ENCODE data around the gene ADAMTS8.

Gene ADAMTS8

DNA sequence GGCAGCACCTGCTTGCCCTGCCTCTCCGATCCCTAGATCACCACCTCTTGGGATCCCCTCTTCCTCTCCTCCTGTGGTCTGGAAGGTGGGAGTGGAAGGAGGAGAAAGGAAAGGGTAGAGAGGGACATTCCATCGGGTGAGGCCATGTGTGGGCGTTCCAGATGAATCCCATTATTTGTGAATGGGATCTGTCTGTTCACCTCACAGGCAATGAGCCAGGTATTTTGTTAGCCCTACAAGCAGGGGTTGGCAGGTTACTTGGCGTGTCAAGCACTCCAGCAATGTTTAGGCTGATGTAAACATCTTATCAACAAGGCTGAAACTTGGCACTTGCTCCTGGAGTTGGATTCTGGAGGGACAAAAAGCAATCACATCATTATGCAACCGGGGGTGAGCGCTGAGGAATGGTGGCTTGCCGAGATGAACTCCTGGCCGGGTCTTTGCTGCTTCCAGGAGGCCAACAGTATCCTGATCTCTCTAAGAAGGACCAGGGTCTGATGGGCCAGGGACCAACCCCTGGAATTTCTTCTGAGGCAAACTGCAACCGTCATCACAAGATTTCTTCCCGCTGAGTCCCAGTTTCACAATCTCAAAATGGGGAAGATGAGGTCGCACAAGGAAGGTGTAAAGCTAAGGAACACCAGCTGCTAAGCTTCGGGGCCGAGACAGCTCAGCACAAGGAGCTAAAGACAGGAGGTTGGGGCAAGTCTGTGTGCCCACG is 7.8 kb downstream of the ADAMTS8 start:
- DNase-seq (ENCODE audit: low read depth, low spot score): no peak

DNA sequence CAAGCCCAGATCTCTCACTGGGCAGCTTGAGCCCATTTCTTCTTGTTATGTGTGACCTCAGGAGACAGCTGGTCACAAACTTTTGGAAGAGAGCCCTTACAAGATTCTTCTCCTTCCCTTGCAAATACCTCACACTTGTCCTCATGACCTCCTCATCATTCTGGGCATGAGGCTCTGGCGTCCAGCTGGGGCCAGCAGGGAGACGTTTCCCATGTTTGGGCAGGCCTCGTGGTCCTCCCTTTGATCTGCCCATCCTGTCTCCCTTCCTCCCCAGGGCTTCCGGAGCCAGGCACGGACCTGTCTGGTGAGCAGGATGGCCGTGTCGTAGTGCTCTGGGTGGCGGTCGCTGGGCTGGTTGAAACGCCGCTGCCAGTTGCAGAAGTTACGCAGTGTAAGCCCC is 9.7 kb downstream of the ADAMTS8 start:
- DNase-seq (ENCODE audit: low read depth, low spot score): no peak

DNA sequence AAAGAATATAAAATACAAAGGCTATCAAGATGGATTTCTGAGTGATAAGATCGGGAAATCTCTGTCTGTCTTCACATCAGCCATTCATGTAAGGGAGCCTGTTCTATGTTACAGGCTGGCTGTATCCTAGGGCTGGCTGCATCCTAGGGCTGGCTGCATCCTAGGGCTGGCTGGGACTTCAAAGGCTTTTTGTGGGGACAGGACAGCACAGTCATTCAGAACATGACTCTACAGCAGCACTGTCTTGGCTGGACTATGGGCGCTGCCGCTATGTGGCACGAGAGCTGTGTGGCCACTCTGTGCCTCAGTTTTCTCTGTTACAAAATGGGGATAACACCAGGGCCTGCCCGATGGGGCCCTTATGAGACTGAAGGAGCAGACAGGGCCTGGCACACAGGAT is 10.2 kb downstream of the ADAMTS8 start:
- DNase-seq (ENCODE audit: low read depth, low spot score): no peak

DNA sequence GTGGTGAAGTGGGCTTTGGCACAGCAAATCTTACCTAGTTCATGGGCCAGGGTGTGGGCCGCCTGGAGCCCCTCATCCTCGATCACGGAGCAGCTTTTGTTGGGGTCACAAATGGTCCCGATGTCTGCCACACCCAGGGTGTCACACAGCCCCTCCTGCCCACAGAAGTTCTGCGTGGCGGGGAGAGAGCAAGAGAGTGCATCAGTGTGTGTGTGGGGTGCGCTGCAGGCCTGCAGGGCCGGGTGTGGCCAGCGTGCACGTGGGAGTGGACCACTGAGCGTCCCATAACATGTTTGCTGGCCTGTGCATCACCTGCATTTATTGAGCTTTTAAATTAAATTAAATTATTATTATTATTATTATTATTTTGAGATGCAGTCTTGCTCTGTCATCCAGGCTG is 11.5 kb downstream of the ADAMTS8 start:
- no peak for DNase-seq (ENCODE audit: low read depth, low spot score)

DNA sequence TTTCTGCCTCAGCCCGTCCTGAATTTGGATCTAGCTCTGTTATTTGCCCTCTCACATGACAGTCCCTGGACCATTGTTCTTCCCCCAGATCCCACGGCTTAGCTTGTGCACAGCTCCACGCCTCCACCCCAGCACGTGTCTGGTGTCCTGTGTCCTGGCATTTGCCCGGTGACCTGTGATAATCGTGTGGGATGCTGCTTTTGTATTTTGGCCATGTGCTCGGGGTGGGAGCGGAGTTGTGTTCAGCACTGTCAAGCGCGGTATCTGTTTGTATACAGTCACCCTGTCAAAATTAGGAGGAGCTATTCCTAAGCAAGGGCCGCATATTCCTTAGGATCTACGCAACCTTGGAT is 11.9 kb downstream of the ADAMTS8 start:
- no peak for DNase-seq (ENCODE audit: low read depth, low spot score)

DNA sequence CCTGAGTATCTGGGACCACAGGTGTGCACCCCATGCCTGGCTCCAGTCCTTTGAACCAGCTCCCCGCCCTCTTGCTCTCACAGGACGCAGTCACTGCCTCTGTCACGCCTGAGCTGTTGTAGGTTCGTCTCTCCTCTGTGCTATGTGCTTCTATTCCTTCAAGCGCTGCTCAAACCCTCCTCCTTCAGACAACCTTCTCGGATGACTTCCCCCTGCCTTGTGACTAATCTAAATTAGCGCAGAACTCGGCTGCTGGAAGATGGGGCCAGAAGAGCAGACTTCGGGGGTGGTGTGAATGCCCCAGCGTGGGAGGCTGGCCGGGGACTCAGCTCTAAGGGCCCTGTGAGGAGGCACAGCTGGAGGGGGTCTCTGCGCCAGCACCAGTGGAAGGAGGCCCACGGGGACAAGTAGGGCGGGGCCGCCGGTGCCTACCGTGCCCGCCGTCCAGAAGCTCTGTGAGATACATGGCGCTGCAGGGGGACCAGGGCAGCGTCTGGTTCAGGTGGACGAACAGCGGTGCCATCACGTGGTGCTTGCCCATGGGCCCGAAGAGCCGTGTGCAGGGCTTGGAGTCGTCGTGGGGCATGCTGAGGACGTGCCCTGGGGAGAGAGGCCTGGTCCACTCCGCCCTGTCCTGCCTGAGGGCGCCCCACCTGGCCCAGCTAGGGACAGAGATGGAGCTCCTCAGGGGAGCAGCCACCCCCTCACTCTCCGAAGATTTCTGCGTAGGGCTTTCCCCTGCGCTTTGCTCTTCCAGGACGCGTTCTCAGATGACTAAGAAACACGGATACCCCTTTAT is 12.5 kb downstream of the ADAMTS8 start:
- DNase-seq (ENCODE audit: low read depth, low spot score): no peak

DNA sequence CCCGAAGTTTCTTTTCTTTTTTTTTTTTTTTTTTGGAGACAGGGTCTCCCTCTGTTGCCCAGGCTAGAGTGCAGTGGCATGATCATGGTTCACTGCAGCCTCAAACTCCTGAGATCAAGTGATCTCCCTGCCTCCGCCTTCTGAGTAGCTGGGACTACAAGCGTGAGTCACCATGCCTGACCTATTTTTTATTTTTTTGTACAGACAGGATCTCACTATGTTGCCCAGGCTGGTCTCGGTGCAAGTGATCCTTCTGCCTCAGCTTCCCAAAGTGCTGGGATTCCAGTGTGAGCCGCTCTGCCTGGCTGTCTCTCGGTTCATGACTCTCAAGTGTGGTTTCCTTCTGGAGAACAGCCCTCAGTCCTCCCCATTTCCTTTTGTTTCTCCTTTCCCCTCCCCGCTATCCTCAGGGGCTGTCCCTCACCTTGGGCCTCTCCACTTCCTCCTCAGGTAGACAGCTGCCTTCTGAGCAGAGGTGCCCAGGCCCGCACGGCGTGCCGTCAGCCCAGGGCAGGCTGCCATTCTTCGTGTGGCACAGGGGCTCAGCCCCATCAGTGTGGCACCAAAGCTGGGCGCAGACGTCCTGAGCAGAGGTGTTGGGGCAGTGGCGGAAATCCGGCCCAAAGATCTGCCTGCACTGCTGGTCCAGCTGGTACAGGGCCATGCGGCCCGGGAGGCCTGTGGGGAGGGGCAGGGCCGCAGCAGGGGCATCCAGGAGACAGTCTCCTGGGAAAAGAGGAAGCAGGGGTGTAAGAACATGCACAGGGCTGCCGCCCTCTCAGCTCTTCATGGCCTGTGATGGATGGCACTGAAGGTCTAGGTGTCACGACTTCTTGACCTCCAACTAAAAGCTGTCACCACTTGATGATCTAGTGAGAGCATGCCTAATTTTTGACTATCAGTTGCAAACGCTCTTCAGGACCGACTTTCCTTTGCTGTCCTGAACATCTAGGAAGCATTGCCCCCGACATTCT is 14.0 kb downstream of the ADAMTS8 start:
- no peak for DNase-seq (ENCODE audit: low read depth, low spot score)

DNA sequence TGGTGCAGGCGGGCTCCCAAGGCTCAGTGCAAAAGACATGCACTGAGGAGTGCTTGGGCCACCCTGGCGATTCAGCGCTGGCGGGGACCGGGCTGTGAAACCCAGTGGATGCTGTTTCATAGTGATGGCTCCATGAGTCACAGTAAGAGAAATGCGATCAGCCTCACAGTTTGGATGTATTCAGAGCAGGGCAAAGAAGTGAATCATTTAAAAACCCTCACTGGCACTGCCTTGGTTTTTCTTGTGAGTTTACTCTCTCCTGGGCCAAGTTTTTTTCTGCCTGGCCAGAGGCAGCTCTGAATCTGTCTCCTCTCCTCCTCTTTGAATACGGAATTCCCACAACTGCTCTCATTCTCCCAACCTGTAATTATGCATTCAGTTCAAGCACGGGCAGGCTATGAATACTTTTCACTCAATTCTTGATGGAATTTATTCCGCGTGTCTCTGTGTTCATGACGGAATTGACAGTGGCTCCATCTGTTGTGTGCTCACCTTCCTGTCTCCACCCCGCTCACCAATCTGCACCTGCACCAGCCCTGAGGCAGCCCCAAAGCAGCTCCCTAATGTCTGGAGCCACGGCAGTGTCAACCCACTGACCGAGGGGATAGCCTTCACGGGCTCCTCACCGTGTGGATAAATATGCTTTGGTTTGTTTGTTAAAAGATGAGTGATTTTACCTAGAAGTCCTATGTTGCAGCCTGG is 14.9 kb downstream of the ADAMTS8 start:
- no peak for DNase-seq (ENCODE audit: low read depth, low spot score)

DNA sequence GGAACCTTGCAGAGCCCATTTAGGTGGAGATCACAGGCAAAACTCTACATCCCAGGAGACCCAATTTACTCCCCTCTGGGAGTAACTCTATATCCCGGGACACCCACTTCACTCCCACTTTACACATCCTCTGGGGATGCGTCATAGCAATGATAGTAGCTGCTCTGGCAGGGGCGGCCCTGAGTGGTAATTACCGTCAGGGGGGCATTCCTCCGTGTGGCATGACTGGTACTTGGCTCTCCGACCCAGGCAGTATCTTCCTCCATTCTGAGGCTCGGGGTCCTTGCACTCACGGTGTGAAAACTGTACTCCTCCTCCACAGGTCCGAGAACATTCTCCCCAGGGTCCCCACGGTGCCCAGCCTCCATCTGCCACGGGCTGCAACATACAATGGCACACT is 17.2 kb downstream of the ADAMTS8 start:
- no peak for DNase-seq (ENCODE audit: low read depth, low spot score)

DNA sequence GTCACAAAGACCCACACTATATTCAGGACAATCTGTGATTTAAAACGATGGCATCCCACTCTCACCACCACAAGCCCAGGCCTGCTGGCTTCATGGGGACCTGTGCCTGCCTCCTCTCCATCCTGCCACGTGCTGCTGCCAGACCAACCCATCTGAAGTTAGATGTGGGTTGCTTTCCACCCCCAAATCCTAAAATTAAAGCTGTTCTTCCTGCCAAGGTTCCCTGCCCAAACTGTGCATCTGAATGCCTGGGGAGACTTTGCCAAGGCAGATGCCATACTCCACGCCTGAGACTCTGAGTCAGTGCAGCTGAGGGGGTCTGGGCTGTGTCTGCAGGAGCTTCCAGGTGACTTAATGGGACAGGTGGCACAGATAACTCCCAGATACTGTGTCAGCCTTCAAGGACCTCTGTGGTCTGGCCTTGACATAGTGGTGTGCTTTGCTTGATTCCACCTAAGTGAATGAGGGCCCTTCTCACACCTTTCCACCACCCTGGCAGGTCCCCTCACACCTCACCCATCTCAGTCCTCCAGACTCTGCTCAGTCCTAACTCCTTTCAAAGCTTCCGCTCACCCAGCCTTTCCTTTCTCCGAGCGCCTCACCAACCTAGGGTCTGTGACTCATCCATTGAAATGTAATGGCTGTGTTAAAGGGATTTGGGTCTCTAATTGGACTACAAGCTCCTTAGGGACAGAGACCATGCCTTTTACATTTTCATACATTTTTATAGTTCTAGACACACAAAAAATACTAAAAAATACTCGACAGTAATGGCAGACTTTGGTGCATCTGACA is 18.6 kb downstream of the ADAMTS8 start:
- DNase-seq (ENCODE audit: low read depth, low spot score): no peak

DNA sequence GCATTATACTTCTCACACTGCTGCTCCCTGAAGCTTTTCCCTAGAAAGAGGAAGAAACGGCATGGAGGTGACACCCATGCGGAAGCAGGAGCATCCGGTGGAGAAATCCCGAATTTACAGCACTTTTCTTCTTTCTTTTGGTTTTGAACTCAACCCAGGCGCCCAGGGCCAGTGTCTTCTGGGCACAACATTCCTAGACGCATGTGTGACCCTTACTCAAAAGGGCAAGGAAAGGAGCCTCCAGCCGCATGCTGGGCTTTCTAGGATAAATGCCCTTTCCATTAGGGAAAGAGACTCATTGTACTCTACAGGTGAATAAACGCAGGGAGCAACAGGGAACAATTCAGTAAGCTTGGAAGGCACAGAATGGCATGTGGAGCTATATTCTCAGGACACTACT is 19.5 kb downstream of the ADAMTS8 start:
- DNase-seq (ENCODE audit: low read depth, low spot score): no peak

DNA sequence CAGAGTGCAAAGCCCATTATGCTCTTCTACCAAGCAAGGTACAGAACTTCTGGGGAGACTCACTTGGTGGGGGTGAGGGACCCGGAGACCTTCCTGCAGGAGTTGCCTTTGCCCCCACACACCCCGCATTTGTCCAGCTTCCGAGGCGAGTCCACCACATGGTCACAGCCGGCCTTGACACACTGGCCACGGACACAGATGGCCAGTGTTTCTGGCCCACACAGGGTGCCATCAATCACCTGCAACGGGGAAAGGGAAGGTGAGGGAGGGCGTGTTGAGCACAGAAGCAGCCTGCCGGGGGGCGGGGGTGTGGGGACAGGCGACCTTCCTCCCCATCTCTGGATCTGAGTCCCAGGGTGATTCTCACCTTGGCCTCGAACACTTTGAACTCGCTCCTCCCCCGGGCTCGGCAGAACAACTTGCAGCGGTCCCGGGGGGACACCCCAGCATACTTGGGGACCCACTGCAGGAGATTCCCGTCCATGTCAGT is 20.0 kb downstream of the ADAMTS8 start:
- DNase-seq (ENCODE audit: low read depth, low spot score): no peak

DNA sequence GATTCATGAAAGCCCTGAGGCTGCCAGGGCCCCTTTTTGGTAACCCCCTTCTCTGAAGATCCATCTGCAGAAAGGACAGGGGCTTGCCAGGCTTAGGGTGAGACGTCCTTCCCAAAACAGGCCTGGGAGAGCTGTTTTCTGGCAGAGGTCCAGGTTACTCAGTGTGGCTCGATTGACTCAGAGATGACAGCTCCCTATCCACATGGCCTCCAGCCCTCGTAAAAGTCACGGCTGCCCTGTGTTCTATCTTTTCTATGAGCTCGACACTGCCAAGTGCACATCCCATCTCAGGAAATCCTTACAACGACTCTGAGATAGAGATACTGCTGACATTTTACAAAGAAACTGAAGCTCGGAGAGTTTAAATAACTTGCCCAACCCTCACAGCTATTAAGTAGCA is 20.4 kb downstream of the ADAMTS8 start:
- DNase-seq (ENCODE audit: low read depth, low spot score): no peak

DNA sequence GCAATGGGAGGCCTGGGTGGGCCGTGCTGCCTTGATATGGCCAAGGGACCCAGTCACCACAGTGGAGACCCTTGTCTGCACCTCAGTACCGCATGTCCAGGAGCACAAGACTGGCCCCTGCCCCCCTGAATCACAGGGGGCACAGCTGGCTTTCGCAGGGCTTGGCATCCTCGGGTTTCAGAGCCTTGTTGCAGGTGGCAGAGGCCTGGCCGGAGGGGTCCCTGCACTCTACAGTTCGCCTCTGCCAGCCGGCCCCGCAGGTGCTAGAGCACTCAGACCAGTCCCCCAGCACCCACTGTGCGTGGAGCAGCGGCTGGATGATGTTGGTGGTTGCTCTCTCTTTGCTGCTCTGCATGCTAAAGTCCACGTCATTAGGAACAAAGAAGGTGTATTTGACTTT is 23.0 kb downstream of the ADAMTS8 start:
- DNase-seq (ENCODE audit: low read depth, low spot score): no peak

DNA sequence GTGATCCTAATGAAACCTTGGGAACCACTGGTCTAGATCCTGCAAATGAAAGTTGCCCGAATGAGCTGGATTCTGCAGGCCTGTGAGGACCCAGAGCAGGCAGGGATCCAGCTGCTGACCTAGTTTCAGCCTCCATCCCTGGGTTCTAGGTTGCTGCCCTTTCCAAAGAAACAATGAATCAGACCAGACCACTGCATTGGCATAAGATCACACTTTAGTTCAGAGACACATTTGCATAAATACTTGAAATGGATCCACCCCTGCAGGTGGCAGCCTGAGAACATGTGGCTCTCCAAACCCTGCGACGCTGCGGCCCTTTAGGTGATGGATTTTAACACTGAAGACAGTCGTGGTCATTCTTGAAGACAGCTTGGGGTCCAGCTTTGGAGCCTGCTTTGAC is 23.7 kb downstream of the ADAMTS8 start:
- DNase-seq (ENCODE audit: low read depth, low spot score): no peak

DNA sequence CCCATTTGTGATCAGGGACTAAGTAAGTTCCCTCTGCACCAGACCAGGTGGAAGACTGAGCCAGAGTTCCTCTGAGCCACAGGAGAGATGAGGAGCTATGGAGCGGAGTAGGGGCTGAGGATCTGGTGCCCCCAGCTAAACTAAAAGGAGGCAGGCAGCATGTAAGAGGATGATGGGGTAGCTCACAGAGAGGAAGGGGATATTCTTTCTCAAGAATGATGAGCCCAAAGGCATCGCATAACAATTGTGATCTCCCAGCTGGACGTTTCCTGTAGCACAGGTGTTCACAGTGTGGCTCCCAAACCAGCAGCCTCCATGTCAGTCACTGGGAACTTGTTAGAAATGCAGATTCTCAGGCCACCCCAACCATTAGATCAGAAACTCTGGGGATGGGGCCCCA is 24.4 kb downstream of the ADAMTS8 start:
- no peak for DNase-seq (ENCODE audit: low read depth, low spot score)

DNA sequence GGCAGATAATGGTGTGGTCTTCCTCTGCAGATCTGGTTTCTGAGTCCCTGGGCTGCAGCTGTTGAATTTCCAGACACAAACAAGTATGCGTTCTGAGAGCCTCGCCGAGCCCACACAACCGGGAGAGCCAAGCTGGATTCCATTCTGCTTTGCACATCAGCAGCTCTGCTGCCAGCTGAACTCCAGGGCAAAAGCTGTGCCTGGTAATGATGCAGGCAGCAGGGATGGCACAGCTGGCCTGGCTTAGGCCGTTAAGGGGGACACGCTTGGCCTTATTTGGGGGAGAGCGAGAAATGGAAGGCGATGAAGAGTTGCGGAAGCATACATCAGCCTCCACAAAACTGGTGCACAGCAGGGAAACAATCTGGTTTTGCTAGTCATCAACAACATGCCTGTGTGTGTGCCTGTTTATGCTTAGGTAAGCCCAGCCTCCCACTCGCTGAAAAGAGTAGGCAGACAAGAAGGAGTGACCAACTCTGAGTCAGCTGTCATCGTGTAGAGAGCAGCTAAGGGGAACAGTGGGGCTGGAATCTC is 25.1 kb downstream of the ADAMTS8 start:
- DNase-seq (ENCODE audit: low read depth, low spot score): peak; percentile 34

DNA sequence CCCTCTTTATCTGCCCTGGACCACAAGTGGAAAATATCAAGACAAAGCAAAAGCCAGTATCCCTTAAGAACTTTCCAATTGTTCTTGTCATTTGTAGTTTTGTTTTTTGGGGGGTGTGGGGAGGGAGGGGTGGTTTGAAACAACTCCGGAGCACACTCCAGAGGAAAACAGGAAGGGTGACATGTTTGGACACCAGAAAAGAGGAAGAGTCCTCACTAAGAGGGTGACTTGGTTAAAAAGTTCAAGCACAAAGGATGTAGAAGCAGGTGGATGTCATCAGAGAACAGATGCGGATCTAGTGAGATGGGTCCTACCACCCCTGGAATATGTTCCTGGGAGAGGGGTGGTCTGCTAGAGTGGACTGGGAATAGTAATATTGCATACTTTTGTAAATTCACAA is 25.8 kb downstream of the ADAMTS8 start:
- DNase-seq (ENCODE audit: low read depth, low spot score): no peak

DNA sequence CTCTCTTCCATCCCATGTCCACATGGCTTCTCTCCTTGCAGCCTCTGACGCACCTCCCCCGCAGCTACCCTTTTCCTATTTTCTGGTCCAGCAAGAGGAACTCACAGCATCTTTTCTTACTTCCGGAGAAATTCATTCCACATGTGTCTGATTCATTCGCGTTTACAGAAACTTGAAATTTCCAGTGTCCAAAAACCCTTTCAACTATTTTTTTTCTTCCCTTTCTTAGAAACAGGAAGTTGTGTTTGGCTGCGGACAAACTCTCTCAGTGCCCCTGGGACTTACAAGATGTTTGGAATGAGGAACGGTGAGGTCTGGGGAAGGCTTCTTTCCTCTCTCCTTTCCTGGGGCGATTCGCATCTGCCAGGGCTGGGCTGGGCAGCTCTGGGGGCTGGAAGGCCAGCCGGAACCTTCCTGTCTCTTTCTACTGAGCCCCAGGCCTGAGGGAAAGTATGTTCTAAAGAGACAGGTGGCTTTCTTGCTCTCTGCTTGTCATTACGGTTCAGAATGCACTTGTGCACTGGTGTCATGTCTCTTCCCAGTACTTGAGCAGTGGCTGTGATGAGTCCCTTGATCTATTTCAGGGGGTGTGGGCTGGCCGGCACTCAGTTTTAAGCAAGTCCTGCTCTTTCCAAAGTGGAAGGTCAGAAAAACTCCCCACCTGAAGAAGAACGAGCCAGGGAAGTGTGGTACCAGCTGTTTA is 27.5 kb downstream of the ADAMTS8 start:
- no peak for DNase-seq (ENCODE audit: low read depth, low spot score)

DNA sequence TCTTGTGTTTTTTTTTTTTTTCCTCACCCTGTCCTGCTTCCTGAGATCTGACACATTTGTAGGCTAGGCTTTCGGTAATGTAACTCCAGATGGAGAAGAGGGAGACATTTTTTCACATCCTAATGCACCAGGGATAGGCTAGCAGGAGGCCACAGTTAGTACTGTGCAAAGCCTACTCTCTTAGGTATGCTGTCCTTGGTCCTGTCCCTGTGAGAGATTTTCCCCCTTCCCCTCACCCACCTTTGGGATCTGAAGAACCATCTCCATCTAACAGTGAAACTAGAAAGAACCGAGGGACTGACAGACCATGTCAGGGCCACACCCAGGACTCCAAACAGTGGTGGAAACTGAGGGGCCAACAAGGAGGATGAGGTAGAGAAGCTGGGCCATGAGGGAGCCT is 29.2 kb downstream of the ADAMTS8 start:
- DNase-seq (ENCODE audit: low read depth, low spot score): no peak

All from brain pericyte (primary cell).